NCI-H2196 treated with DMSO at 0.1 percent for 48 hours (cell line): ENCODE results near the gene TEK.
"Not testable (repeated sequence)": the region's sequence is repeated elsewhere in the genome, so short reads cannot be mapped to it uniquely, and the experiment has no call there.

ENCODE experiments used
- DNase-seq: peaks from one replicate; lab custom pipeline; 2025; ENCODE audit not compliant: unreplicated experiment; lab: John Stamatoyannopoulos, UW

The TEK gene

DNA sequence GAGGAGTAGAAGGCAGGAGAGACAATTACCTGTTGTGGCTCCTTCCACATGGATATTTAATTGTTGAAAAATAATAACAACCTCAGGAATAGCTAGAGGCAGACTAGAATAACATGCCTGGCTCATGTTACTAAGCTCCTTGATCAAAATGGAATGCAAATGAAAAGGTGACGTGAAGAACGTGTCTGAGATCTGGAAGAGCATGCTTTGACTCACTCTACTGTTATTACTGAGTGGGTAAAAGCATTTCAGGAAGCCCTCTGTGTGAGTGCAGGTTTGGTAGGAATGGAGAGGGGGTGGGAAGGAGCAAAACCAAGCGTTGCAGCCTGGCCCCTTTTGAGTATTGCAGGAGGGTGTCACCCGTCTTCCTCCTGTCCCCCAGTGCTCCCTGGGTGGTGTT, 103.2 kb downstream of the TEK start:
- DNase-seq = no peak

- DNase-seq = no peak
These were observed 103.6 kb downstream of the TEK start for GRCh38 chr9:27212621-27213020.

DNA sequence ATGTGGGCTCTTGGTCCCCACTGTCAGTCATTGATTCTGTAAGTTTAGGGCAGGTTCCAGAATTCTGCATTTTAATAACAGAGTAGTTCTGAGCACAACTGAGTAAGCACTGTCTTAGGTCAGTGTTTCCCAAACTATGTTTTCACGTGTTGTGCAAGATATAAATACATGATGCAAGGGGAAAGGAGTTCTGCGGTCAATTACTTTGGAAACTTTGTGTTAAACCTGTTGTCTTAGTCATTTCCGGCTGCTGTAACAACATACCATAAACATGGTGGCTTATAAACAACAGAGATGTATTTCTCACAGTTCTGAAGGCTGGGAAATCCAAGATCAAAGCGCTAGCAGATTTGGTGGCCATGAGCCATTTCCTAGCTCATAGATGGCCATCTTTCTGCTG, 118.2 kb downstream of the TEK start:
- no peak for DNase-seq

- not testable (repeated sequence) for DNase-seq
These were observed 130.6 kb downstream of the TEK start for GRCh38 chr9:27239648-27240047.

GRCh38 chr9:27247756-27248155, 138.7 kb downstream of the TEK start:
- no peak for DNase-seq

DNA sequence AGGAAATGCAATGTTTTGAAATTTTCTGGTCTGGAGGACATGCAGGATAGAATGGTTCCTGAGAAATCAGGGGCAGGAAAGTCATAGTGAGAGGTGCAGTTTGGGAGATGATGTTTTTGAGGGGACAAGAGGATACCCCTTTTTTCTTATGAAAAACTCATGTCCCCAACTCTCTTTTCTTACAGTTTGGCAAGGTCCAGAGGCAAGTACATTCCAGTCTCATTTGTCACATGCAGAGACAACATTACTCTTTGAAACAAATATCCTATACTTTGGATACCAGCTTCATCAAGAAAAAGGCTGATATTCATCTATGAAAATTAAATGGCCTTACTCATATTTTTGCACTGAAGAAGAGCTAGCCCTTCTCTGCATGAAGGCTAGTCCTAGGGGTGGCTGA, 139.7 kb downstream of the TEK start:
- no peak for DNase-seq

DNA sequence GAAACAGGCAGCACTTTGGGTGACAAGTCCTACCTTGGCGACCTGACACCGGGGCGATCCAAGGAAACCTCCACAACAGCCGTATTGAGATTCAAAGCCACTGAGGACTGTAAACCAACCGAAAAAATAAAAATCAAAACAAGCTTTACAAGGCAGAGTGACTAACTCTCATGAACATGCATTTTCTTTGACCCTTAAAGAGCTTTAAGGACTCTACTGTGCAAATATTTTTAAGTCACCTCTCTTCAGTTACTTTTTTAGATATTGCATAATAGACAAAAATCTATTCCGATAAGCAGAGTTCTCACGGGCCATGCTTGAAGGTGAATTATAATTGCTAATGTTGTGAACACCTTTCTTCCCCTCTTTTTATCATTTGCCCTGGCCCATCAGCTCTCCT, 149.6 kb downstream of the TEK start:
- no peak for DNase-seq

- no peak for DNase-seq
These were observed 151.9 kb downstream of the TEK start for GRCh38 chr9:27260789-27261516.

- no peak for DNase-seq
These were observed 152.6 kb downstream of the TEK start for GRCh38 chr9:27261517-27262211.

DNA sequence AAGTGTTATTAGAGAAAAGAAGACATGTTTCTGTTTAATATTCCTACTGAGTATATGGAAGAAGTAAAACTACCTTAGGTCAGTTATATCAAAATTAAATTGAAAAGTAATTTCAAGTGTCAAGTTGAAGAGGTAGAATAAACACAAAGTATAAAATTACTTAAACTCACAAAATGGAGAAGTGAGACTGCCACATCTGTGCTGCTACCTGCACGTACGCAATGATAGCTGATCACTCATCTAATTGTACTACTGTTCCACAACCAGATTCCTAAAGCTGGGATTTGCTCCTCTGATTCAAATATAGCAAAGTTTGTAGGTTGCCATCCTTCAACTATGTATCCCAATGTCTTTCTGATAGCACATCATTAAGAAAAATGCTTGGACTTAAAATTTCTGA, 163.1 kb downstream of the TEK start:
- no peak for DNase-seq

DNA sequence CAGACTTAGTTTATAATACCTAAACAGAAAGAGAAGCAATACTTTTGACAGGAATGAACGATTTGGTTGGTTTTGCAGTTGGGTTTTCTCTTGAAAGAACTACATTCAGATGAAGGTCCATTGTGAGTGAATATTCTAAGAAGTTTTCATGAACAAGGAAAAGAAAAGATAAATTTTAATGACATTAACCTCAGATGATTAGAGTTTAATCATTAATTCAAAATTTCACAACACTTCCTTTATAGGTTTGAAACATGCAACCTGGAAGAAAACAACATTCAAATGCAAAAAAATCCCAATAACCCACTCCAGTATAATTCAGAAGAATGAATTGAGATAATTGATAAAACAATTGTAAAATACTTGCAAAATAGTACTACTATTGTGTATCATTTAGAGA, 164.2 kb downstream of the TEK start:
- DNase-seq = no peak

DNA sequence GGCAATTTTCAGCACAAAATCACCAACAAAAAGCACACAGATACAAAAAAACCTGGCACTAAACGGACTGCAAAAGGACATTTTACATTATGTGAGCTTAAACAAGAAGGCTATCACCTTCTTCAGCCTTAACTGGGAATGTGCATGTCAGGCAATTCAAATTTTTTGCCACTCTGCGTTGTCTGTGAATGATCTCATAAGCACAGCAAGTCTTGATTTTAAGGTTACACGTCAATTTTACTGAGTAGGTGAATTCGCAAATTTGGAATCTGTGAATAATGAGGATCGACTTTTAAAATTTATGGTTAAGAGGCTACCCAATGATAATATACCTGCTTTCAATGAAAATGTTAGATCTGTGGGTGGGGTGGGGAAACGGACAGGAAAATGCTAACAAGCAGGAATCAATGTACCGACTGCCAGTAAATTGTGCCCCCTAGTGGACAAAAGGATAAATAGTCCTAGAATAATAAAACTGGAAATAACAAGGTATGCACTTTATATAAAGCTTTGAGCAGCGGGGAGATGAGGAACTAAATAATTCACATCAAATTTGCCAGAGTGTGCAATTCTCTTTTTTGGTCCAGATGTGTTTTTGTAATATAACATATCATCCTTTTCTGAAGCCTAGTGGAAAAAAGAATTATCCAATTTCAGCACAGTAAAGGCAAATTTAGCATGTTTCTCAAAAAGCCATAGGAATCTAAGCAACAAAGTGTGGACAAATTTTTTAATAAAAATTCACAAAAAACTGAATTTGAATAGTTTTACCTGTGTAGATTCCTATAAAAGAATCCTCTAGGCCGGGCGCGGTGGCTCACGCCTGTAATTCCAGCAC, 167.4 kb downstream of the TEK start:
- peak; percentile 14 for DNase-seq

GRCh38 chr9:27278374-27278773, 169.3 kb downstream of the TEK start:
- DNase-seq = no peak

GRCh38 chr9:27279611-27280010, 170.6 kb downstream of the TEK start:
- DNase-seq = no peak
